H1 (cell line): ENCODE measurements around the gene KCNH4.

Source experiments
- POLR2AphosphoS5 ChIP-seq: IDR thresholded peaks from 2 replicates; pipeline ENCODE4 v1.6.1; 2011; ENCODE audit warnings: low read depth, low read length
- SRF ChIP-seq: IDR thresholded peaks from 2 replicates; pipeline ENCODE4 v1.6.1; 2011; ENCODE audit warnings: mild to moderate bottlenecking, low read depth, low read length, moderate library complexity

- TF ChIP-seq SRF (no peak), POLR2AphosphoS5 (no peak)
Measured at GRCh38 chr17:42111871-42112551, 68.9 kb downstream of the KCNH4 start.
